ENCODE measurements around the gene HIVEP2.

HIVEP2 gene

DNA sequence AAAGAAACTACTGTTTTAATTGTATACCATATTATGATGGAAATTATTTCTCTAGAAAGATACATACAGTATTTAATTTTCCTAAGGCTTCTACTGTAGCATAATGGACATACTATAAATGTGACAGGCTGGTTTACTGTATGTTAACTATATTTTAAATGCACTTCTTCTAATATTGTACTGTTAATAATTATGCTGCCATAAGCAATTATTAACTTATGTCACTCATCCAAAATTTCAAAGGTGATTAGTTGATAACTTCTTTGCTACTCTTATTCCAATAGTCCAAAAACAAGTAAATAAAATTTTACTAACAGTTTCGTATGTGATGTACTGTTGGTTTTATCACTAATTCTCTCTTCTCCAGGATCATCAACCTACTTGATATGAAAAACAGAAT lies 28.1 kb downstream of the HIVEP2 start:
- DNase-seq, result no peak

DNA sequence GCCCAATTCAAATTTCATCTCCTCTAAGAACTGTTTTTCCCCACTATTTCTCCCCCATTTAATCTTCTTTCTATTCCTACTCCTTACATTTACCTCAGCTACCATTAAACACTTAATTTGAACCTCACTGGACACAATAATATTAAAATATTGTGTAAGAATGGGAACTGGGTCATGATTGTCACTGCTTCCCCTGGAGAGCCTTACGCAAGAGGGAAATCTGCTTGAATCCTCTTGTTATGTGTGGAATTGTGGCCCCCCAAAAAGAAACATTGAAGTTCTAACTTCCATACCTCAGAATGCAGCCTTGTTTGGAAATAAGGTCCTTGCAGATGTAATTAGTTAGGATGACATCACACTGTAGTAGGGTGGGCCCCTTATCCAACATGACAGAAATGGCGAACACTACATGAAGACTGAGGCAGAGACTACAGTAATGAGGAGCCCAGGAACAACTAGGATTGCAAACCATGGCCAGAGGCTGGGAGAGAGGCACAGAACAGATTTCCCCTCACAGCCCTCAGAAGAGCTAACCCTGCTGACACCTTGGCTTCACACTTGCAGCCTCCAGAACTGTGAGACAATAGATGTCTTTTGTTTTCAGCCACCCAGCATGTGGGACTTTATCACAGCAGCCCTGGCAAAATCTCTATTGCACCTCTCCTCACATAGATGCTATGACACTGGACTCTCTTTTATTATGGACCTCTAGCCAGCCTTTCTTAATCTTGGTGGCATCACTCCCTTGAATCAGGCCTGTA lies 29.9 kb downstream of the HIVEP2 start:
- DNase-seq, result no peak

DNA sequence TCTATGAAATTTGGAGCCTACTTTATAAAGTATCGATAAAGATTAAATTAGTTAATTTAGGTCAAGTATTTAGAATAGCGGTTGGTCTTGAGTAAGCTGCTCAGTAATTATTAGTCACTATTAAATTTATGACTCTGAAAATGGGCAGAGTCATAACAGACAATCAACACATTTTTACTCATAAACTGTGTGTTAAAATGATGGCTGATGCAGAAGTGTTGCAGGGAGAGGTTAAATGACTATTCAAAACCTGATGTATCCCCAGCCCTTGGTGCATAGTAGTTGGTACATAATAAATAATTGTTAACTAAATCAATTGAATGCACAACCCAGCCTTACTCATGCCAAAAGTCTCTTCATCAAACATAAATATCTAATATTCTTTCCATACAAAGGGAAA lies 30.6 kb downstream of the HIVEP2 start:
- DNase-seq, result no peak

DNA sequence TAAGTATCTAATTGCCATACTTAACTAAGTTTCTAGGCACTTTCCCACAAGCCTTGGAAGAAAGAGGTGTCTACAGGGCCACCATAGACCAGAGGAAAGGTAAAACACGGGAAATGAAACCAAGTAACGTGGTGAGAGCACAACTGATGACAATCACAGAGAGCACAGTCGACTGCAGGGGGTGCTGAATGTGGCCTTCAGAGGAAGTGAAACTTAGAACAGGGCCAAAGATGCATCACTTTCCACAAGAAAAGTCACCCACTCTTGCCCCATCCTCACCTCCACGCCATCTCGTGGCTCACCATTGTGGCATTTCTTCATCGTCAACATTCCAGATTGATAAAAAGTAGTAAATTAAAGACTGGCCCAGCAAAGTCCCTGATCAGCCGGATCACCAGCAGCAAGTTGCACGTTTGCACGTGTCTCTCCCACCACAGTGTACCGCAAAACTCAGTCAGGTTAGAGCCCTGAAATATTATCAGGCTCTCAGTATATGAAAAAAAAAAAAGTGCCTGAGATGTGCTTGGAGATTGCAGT lies 31.4 kb downstream of the HIVEP2 start:
- peak; percentile 81 to 82 for DNase-seq

DNA sequence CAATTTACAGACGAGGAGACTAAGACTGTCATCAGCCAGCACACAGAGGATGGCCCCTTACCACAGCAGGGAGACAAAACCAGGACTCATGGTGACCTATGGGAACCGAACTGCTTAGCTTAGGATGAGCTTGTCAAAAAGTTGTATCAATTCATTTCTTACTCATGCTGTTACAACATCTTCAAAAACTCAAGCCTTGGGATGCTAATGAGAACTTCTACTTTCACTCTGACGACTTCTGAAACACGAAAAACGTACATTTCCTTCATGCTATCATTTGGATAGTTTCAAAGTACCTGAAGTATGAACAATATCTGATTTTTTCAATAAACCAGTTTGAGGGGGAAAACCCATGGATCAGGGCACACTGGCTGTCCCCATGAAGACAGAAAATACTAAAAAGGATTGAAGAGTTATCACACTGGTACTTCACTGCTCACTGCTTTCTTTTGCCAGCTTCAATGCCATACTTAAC lies 31.9 kb downstream of the HIVEP2 start:
- DNase-seq, result peak in 1 of 2 experiments; percentile 48

DNA sequence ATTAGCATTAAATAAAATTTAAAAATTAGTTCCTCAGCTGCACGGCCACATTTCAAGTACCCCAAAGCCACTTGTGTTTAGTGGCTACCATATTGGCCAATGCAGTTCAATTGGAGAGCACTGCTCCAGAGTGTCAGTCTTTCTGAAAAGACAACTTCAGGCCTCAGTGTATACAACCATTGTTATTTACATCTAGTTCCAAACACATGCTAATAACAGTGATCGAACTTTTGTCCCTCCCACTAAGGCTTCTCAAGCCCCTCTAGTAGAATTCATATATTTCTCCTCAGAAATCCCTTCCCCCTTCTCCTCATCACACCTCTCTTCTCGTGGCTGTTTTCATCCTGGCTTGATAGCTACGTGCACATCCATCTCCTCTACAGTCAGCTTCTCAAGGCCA lies 32.9 kb downstream of the HIVEP2 start:
- no peak for DNase-seq

DNA sequence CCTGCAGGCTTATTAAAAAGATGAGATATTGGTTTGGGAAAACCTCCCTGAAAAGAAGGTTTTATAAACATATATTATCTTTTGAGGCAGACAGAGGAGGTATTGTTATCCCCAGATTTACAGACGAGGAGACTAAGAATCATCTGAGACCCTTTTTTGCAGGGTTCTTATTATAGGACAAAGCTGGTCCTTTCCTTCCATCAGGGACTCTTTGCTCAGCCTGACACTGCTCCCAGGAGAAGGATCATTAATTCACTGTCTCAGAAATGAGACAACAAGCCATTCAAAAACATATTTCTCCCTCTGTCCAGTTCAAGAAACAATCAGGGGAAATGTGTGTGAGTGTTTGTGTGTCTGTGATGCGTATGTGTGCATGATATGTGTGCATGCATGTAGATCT lies 33.5 kb downstream of the HIVEP2 start:
- DNase-seq, result no peak

DNA sequence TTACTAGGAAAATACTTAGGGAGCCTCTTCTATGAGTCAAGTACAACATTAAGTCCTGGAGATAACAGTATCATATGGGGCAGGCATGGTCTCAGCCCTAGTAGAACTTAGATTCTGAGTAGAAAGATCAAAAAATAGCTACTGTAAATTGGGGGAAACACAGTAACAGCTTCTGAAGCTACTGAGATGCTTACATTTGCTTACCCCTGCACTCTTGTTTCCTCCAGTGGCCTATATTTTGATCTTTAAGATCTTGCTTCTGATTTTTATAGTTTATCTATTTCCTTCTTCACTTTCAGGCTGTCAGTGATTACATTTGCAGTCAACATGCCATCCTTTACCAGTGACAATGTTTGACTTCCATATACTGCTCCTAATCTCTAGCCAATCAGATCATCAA lies 35.3 kb downstream of the HIVEP2 start:
- DNase-seq, result no peak

DNA sequence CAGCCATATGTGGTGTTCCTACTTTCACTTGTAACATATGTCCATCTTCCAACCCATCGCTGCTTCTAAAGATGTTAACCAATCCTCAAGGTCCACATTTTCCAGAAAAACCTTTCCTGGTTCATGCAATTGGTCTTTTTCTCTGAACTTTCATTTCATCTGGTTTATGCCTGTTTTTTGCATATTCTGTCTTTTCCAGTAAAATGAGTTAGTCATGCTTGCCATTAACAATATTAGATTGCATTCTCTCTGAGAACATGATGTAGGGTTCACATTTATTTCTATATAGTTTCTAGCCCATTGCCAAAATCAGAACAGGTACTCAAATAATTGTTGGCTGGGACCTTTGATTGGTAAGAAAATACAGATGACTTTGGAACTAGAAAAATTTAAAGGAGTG lies 36.7 kb downstream of the HIVEP2 start:
- DNase-seq, result no peak

DNA sequence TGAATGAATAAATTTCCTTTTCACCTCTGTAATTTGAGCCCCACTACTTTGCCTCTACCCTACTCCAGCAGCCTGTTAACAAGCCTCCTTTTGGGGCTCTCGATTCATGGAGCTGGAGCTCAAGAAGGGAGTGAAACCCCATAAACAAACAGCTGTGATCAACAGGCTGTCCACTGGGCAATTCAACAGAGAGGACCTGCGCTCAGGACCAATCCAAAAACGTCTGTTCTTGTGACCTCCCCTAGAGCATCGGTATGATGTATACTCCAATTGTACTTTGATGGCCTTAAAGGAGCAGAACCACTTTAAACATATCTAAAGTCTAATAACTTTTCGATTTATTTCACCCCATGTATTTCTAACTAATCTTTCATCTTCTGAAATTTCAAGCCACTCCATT lies 37.4 kb downstream of the HIVEP2 start:
- DNase-seq, result peak in 1 of 2 experiments; percentile 37

DNA sequence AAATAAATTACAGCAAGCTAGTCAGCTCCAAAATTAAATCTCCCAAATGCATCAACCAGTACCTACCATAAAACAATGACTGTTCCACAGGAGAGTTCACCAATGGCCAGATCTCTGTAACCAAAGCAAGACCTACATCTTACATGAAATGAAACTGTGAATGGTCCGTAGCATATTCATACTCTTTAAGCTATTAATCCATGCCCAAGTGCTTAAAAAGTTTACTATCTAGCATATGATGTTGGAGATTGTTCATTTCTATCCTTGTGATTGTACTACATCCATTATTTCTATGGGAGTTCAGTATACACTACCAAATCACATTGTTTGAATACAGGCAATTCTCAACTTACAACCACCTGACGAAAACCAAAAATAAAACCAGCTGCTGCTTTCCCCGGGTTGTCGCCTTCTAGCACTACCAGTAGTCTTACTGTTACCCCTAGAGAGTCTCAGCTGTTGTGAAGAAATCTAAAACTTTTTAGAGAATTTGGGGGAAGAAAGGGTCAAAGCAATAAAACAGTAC lies 38.0 kb downstream of the HIVEP2 start:
- no peak for DNase-seq

DNA sequence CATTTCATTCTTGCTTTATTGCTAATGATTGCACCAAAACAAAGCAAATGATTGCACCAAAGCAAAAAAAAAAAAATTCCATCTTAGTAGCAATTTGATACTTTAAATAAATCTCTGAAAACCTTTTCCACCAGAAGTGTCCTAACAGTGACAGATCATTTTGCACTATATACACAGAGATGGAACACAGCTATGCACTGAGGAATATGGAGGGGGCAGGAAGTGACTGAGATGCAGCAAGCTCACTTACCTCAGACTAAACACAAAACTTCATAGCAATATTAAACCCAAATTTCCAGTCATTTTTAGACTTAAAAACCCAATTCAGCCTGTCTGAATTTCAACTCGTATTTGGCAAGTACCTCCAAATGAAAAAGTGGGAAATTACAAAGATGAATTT lies 41.2 kb downstream of the HIVEP2 start:
- no peak for DNase-seq

DNA sequence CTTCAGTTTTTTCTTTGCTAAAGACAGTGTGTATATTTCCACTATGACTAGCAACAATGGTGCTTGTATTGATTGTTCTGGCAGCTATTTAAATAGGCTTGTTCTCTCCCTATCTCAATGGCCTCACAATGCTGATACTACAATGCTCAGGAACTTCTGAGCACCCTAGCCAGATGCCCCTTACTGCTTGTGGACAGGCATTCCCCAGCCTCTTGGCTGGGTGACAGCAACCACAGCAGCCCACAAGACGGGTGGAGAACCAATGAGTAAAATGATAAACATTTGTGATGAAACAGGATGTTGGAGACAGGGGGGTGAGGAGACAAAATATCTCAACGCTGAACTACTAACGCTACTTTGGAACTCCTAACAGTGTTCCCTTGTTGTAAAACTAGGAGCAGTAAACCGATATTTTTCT lies 42.3 kb downstream of the HIVEP2 start:
- DNase-seq, result peak; percentile 77 to 81

DNA sequence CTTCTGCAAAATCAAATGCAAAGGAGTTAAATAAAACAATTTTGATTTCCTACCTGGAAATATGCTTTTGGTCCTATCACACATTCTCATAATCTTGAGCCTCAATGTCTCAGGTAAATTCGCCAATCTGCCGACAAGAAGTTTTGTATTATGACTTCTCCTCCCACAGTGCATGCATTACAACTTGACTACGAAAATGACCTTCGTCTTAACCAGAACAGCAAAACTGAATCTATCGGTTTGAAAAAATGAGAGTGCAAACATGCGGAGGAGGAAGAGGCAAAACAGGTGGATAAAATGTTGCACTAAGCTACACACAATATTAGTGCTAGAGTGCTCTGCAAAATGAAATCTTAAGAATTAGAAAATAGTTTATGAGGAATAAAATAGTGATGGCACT lies 43.4 kb downstream of the HIVEP2 start:
- DNase-seq, result no peak

DNA sequence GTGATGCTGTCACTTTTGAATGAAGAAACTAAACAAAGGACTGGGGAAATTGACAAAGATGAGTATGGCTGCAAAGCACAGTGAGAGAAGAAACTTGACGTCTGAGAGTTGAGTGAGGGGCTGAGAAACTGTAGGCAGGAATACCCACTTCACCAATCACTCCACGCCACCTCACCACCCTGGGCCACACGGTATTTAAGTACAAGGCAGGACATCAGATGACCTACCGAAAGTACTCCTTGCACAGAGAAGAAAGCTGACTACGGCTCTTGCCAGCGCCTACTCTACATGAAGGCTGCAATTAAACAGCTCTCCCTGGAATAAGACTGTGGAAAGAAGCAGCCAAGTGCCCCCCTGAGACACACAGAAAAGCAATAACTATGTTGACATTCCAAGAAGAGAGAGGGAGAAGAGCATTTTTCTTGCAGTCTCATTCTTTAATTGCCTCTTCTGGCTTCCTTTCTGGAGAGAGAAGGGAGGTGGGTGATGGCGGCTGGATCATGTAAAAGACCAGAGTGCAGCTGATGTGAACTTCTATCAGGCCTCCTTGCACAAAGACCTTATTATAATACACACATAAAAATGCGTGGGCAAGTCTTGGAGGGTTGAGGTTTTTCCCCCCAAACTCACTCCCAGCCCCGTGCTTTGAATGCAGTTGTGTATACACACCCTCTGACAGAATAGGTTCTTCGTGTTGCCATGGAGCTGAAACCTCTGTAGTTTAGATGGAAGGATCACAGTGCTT lies 44.6 kb downstream of the HIVEP2 start:
- DNase-seq, result no peak

DNA sequence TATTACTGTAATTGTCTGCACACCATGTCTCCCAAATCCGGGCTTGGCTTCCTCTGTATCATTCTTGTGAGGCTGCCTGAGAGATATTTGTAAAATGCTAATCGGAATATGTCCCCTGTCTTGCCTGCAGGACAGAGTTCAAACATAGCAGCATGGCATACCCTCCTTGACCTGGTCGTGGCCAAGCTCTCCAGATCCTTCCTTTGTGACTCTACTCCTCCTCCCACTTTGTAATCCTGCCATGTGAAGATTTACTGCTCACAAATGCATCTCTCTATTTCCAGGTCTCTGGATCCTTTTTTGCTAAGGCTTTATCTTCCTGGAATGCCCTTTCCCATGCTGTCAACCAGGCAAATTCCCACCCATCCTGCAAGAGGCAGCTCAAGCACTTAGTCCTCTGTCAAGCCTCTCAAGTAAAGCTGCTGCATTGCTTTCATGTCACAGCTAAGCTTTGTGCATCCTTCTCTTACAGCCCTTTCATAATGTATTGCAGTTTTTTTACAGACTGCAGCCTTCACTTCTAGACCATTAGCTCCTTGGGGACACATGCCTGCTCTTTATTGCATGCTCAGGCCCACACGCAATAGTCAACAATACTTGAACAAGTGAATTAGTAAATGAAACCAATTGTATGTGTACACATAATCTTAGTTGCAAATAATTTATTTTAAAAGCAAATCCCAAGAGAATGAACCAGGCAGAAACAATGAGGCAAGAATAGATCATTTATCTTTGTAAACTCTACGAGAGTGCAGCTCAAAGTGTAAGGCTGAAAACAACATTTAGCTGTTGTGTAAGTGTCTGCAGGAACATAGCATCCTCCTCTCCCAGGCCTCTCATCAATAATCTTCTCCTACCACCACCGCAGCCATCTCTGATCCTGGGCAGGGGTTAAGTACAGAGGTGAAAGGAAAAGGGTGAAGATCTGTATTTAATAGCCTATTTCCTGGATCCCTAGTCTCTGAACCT lies 45.8 kb downstream of the HIVEP2 start:
- DNase-seq, result no peak

DNA sequence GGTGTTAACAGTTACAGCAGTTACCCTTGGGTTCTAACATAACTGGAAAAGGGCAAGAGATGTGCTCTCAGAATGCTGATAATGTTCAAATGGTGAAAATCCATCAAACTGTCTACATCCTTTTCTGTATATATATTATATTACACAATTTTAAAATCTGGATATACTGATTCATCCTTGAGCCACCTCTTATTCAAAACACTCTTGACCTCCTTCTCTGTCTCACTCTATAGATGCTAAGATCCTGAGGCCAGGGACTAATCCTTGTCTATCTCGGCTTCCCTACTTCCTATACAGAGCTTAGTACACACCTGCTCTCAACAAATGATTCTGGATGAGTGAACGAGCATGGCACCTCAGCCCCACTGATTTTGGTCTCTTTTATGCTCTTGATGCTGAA lies 47.3 kb downstream of the HIVEP2 start:
- DNase-seq, result no peak

DNA sequence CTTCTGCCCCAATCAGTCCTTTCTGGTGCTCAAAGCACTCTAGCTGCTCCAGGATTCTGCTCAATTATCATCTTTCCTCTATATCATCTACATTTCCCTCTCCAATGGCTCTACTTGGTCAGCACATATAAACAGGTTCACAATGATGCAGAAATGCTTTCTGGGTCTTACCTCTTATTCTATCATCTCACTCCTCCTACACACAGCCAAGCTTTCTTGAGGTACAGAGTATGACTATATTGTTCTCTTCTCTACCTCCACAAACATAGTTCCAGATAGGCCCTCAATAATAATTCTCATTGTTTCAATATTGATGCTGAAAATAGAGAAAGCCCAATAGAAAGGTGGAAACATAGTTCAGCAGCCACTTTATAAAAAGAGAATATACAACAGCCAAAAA lies 48.2 kb downstream of the HIVEP2 start:
- DNase-seq, result no peak

DNA sequence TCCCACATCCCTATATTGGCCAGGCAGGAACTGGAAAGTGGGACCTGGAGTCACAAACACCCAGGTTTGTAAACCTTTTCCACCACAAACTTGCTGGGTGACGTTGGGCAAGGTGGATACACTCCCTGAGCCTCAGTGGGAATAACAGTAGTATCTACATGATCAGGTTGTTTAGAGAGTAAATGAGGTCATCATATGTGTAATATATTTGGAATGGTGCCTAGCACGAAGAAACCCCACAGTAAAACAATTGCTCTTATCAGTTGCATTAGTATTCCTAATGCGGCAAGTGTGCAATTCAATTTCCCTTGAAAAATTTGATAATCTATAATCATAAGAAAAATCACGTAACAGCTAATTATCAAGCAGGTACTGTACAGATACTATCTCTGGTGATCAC lies 51.9 kb downstream of the HIVEP2 start:
- no peak for DNase-seq

DNA sequence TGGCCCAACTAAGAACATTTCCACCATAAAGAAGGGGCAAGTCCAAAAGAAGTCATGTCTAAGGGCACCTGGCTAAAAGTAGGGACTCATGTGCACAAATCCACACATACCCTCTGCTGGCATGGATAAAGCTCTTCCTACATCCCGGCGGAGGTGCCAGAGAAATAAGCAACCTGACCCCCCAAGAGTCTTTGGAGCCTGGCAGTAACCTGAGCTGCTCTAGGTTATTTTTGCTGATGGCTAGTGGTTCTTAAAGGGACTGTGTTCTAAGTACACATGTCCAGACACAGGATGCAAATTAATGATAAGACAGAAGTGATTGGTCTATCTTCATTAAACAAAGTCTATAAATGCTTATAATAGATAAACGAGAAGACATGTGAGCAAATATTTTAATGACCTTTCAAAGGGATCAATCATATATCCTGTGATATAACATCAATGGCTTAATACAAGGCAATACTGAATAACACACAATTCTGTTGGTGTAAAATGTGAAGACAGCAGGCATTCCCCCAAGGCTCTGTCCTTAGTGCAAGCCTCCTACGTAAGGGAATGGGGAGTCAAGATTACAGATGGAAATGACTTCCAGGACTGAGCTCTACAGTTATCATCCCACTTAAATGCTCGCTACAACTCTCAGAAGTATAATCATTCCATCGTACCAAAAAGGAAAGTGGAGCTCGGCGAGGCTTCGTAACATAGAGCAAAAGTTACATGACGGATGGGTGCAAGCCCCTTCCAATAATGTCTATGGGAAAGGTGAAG lies 52.5 kb downstream of the HIVEP2 start:
- DNase-seq, result no peak

DNA sequence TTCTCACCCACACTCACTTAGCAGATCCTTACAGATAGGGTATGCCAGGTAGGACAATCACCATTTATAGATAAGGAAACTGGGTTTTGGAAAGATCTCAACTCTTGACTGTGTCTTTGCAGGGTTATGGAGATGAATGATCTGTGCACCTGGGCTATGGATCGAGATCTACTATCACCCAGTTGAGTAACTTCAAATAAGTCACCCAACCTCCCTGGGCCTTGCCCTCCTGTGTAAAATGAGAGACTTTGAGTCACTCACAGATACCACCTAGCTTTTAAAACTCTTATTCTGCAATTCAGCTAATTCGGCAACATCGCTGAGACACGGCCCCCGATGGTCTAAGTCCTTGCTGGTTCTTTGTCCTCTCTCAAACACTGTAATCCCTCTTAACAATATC lies 53.5 kb downstream of the HIVEP2 start:
- DNase-seq, result no peak

DNA sequence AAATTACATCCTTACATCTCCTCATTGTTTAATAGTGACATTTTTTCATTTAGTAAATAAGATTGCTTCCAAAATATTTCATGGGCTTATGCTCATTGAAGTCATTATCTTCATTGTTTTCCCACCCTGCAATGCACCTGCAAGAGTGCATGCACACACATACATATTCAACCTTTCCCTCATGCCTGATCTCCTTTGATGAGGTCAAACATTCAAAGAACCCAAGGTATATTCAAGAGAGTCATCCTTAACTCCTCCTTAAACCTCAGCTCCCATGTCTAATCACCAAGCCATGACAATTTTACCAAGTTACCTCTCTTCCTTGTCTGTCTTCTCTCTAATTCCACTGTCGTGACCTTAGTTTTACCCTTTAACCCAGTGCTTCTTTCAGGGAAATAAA lies 56.5 kb downstream of the HIVEP2 start:
- DNase-seq, result no peak

Measured in activated T-cell treated with anti-CD3 and anti-CD28 coated beads, Interleukin-2, amount 50 U/mL, for 48 hours (primary cell).